A673 (cell line): ENCODE measurements around the gene UQCRQ. TPM values are rescaled to one million over a fixed set of nuclear protein-coding genes. Genes with fewer than 3 reads are reported as not detected.

Source experiments
- BruUV-seq: library from RNA; stranded (reverse); fragments of 400-500 nt; replicated peaks from 2 replicates; lab custom pipeline; 2021; lab: Mats Ljungman, UMichigan
- CTCF ChIA-PET: fragments of 300-600 bp; sonication (Branson Sonifier 250); formaldehyde crosslinking; loops from one replicate; lab custom pipeline; 2022; ENCODE audit warnings: antibody characterized with exemption; lab: Charles Lee
- POLR2A ChIA-PET: fragments of 300-600 bp; sonication (Branson Sonifier 250); formaldehyde crosslinking; loops from one replicate; lab custom pipeline; 2022; ENCODE audit warnings: antibody characterized with exemption; ENCODE audit not compliant: low non-redundant PET; lab: Charles Lee
- DNase-seq: peaks from one replicate; pipeline ENCODE4 v3.0.0-alpha.2; 2015; ENCODE audit warnings: low spot score
- H3K27ac ChIP-seq: fragments of 200-600 bp; sonication (generic); 2 replicates; pipeline ENCODE4 v1.5.1; 2016; ENCODE audit warnings: mixed run types, low read depth, mild to moderate bottlenecking, mixed read lengths, antibody characterized with exemption, low read length; ENCODE audit not compliant: poor library complexity, severe bottlenecking
- H3K27me3 ChIP-seq: fragments of 200-600 bp; sonication (generic); replicated peaks from 2 replicates; pipeline ENCODE4 v1.6.1; 2017; ENCODE audit warnings: mixed run types, low read depth, mild to moderate bottlenecking, mixed read lengths, antibody characterized with exemption, low read length; ENCODE audit not compliant: insufficient read depth, poor library complexity
- H3K36me3 ChIP-seq: fragments of 200-600 bp; sonication (generic); 2 replicates; pipeline ENCODE4 v1.6.1; 2016; ENCODE audit warnings: mixed run types, mild to moderate bottlenecking, mixed read lengths, antibody characterized with exemption, low read length; ENCODE audit not compliant: insufficient read depth, poor library complexity, severe bottlenecking
- H3K4me1 ChIP-seq: fragments of 200-600 bp; sonication (generic); 2 replicates; pipeline ENCODE4 v1.6.1; 2017; ENCODE audit warnings: mixed run types, mild to moderate bottlenecking, mixed read lengths, antibody characterized with exemption, low read length; ENCODE audit not compliant: insufficient read depth, poor library complexity, severe bottlenecking
- H3K4me3 ChIP-seq: fragments of 200-600 bp; sonication (generic); 2 replicates; pipeline ENCODE4 v1.5.1; 2016; ENCODE audit warnings: low read depth, mixed run types, mild to moderate bottlenecking, mixed read lengths, low read length; ENCODE audit not compliant: poor library complexity, severe bottlenecking
- H3K9me3 ChIP-seq: fragments of 200-600 bp; sonication (generic); 2 replicates; pipeline ENCODE4 v1.6.1; 2016; ENCODE audit warnings: mixed run types, low read depth, mild to moderate bottlenecking, mixed read lengths, antibody characterized with exemption, low read length; ENCODE audit not compliant: poor library complexity, severe bottlenecking
- EZH2 ChIP-seq: fragments of 200-600 bp; sonication (generic); IDR thresholded peaks from 2 replicates; pipeline ENCODE4 v1.6.1; 2017; ENCODE audit warnings: borderline replicate concordance, low read depth, mild to moderate bottlenecking, mixed read lengths, antibody characterized with exemption, low read length; ENCODE audit not compliant: poor library complexity, severe bottlenecking
- intact Hi-C: fragments of 100-400 bp; cut with micrococcal nuclease; formaldehyde crosslinking; loops from one replicate; pipeline ENCODE4 v1.10.0; 2022; ENCODE audit not compliant: unreplicated experiment
- total RNA-seq: library from RNA; stranded (reverse); gene quantifications from 2 replicates; pipeline ENCODE4 v1.2.3, GENCODE V29; 2021
- TF ChIP-seq, protein P1 (sequence below): fragments of 300-800, 200-600 bp; sonication (generic); conservative IDR thresholded peaks from 2 replicates; pipeline ENCODE4 v1.5.1; 2017; ENCODE audit warnings: low read depth, mild to moderate bottlenecking, antibody characterized with exemption, low read length, moderate library complexity, mixed read lengths

Gene UQCRQ
- total RNA-seq, 1 experiment from 2014 or later, result 542 TPM

GRCh38 chr5:132916086-132916485, 49.6 kb downstream of the UQCRQ start:
- ChIA-PET CTCF (no interaction called here), POLR2A (no interaction called here)
- no peak for TF ChIP-seq EZH2
- TF ChIP-seq, protein P1, sequence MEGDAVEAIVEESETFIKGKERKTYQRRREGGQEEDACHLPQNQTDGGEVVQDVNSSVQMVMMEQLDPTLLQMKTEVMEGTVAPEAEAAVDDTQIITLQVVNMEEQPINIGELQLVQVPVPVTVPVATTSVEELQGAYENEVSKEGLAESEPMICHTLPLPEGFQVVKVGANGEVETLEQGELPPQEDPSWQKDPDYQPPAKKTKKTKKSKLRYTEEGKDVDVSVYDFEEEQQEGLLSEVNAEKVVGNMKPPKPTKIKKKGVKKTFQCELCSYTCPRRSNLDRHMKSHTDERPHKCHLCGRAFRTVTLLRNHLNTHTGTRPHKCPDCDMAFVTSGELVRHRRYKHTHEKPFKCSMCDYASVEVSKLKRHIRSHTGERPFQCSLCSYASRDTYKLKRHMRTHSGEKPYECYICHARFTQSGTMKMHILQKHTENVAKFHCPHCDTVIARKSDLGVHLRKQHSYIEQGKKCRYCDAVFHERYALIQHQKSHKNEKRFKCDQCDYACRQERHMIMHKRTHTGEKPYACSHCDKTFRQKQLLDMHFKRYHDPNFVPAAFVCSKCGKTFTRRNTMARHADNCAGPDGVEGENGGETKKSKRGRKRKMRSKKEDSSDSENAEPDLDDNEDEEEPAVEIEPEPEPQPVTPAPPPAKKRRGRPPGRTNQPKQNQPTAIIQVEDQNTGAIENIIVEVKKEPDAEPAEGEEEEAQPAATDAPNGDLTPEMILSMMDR, result no peak
- intact Hi-C loops, result no loop called here
- Histone ChIP-seq H3K9me3 (no peaks in the 10 kb centered on the region), H3K4me1 (no peaks in the 10 kb centered on the region), H3K4me3 (no peak overlapping the region), H3K36me3 (peaks cover 24% of the 10 kb centered on the region), H3K27me3 (no peaks in the 10 kb centered on the region), H3K27ac (no peak overlapping the region)
- BruUV-seq, result no TSS peak
- no peak for DNase-seq

Other genes with a start within 250 kb of the UQCRQ start
- not detected in 2 replicates for gene IL13, start 208.5 kb upstream of the UQCRQ start, total RNA-seq
- gene IL4, start 192.7 kb upstream of the UQCRQ start, total RNA-seq, result not detected in 2 replicates
- 17.3 and 19.1 TPM in 2 replicates for gene KIF3A, start 129.1 kb upstream of the UQCRQ start, total RNA-seq
- gene CCNI2, start 119.2 kb upstream of the UQCRQ start, total RNA-seq, result 0.11 TPM in 1 of 2 replicates, not detected in the other
- 26.4 and 33.0 TPM in 2 replicates for gene SEPTIN8, start 89.4 kb upstream of the UQCRQ start, total RNA-seq
- not detected in 2 replicates for gene SOWAHA, start 53.3 kb upstream of the UQCRQ start, total RNA-seq
- 0.28 and 0.54 TPM in 2 replicates for gene SHROOM1, start 36.0 kb upstream of the UQCRQ start, total RNA-seq
- 0.32 and 1.1 TPM in 2 replicates for gene GDF9, start 173 bp upstream of the UQCRQ start, total RNA-seq
- 2.9 and 4.0 TPM in 2 replicates for gene LEAP2, start 7.0 kb downstream of the UQCRQ start, total RNA-seq
- gene AFF4, start 97.0 kb downstream of the UQCRQ start, total RNA-seq, result 81.0 and 85.3 TPM in 2 replicates
- 31.2 and 33.4 TPM in 2 replicates for gene ZCCHC10, start 159.9 kb downstream of the UQCRQ start, total RNA-seq
- gene HSPA4, start 185.4 kb downstream of the UQCRQ start, total RNA-seq, result 323 and 337 TPM in 2 replicates